GM12878 (cell line): ENCODE results near the gene TACR1. TPM values are rescaled to one million over a fixed set of nuclear protein-coding genes. Genes with fewer than 3 reads are reported as not detected.

Source experiments
- ATAC-seq: fragments of 200-7000 bp; cut with Tn5 transposase; 3 replicates; pipeline ENCODE4 v1.9.1; 2020; ENCODE audit warnings: mild to moderate bottlenecking, moderate library complexity
- BruUV-seq: library from RNA; stranded (reverse); fragments of 400-500 nt; replicated peaks from 2 replicates; lab custom pipeline; 2021; lab: Mats Ljungman, UMichigan
- CTCF ChIA-PET: fragments of 300-600 bp; sonication (Branson Sonifier 250); formaldehyde crosslinking; extraction: SDS; loops from one replicate; lab custom pipeline; 2021; ENCODE audit warnings: inconsistent platforms; lab: Yijun Ruan, JAX
- POLR2A ChIA-PET: fragments of 350-600 bp; formaldehyde crosslinking; extraction: SDS; loops from one replicate; lab custom pipeline; 2021; ENCODE audit warnings: inconsistent platforms; lab: Charles Lee
- RAD21 ChIA-PET: fragments of 300-600 bp; sonication (Branson Sonifier 250); formaldehyde crosslinking; loops from one replicate; lab custom pipeline; 2023; ENCODE audit warnings: antibody characterized with exemption; ENCODE audit not compliant: unreplicated experiment; lab: Charles Lee
- SMC1A ChIA-PET: fragments of 300-600 bp; sonication (Branson Sonifier 250); formaldehyde crosslinking; loops from one replicate; lab custom pipeline; 2023; ENCODE audit not compliant: unreplicated experiment, uncharacterized antibody; lab: Charles Lee
- DNase-seq: peaks from one replicate; pipeline ENCODE4 v3.0.0-alpha.2; 2011; ENCODE audit warnings: low read depth, low spot score
- FAIRE-seq: peaks from 3 replicates; lab custom pipeline; 2011; peaks lifted over from hg19 to GRCh38; lab: Jason Lieb, UNC
- H2AFZ ChIP-seq: 2 replicates; pipeline ENCODE4 v1.6.0; 2011; ENCODE audit warnings: low read depth, low read length, control low read depth; ENCODE audit not compliant: control insufficient read depth
- H3K27ac ChIP-seq: 2 replicates; pipeline ENCODE4 v1.5.1; 2011; ENCODE audit warnings: control low read depth; ENCODE audit not compliant: control insufficient read depth, insufficient read depth
- H3K27me3 ChIP-seq, 2 experiments: replicated peaks in 1 of 2; 2 replicates each; pipeline versions ENCODE4 v1.6.0 to v1.6.1; 2011; ENCODE audit warnings: low read length in 1 of 2; ENCODE audit not compliant: control insufficient read depth in 2 of 2, insufficient read depth in 2 of 2
- H3K36me3 ChIP-seq, 2 experiments: 2 replicates each; pipeline ENCODE4 v1.5.1; 2011; ENCODE audit warnings: low read length in 1 of 2; ENCODE audit not compliant: control insufficient read depth in 2 of 2, insufficient read depth in 2 of 2
- H3K4me1 ChIP-seq: 2 replicates; pipeline ENCODE4 v1.6.1; 2011; ENCODE audit warnings: mild to moderate bottlenecking, low read length, moderate library complexity, mixed read lengths; ENCODE audit not compliant: control insufficient read depth, insufficient read depth
- H3K4me2 ChIP-seq: 2 replicates; pipeline ENCODE4 v1.6.0; 2011; ENCODE audit warnings: control low read depth; ENCODE audit not compliant: control insufficient read depth, insufficient read depth
- H3K4me3 ChIP-seq: fragments of 200-600 bp; sonication (generic); 2 replicates; pipeline ENCODE4 v1.5.1; 2016
- H3K79me2 ChIP-seq: 2 replicates; pipeline ENCODE4 v1.6.0; 2011; ENCODE audit warnings: low read length; ENCODE audit not compliant: control insufficient read depth, insufficient read depth
- H3K9ac ChIP-seq: 2 replicates; pipeline ENCODE4 v1.8.0; 2011; ENCODE audit warnings: low read length, control low read depth, mixed read lengths; ENCODE audit not compliant: control insufficient read depth, insufficient read depth
- H3K9me3 ChIP-seq: replicated peaks from 3 replicates; pipeline ENCODE4 v1.5.1; 2011; ENCODE audit warnings: mild to moderate bottlenecking, low read length; ENCODE audit not compliant: control insufficient read depth, insufficient read depth
- H4K20me1 ChIP-seq: 2 replicates; pipeline ENCODE4 v1.6.0; 2011; ENCODE audit not compliant: control insufficient read depth, insufficient read depth
- ATF7 ChIP-seq: fragments of 450-650 bp; IDR thresholded peaks from 2 replicates; pipeline ENCODE4 v1.6.1; 2016; ENCODE audit warnings: low read depth, mild to moderate bottlenecking
- CBFB ChIP-seq: IDR thresholded peaks from 2 replicates; pipeline ENCODE4 v1.6.1; 2016; ENCODE audit warnings: antibody characterized with exemption, low read depth
- EP300 ChIP-seq, 2 experiments: fragments of 150-350 bp in 1 of 2; IDR thresholded peaks; 2 replicates each; pipeline ENCODE4 v1.6.1; 2011 to 2012; ENCODE audit warnings: low read depth in 2 of 2, low read length in 2 of 2, borderline replicate concordance in 1 of 2, improper control_type of control experiment in 1 of 2, inconsistent platforms in 1 of 2; ENCODE audit not compliant: control insufficient read depth in 1 of 2
- ETV6 ChIP-seq, 2 experiments: fragments of 450-650 bp in 1 of 2; IDR thresholded peaks in 1 of 2; conservative IDR thresholded peaks in 1 of 2; 2 replicates each; pipeline ENCODE4 v1.6.1; 2014; ENCODE audit warnings: antibody characterized with exemption in 1 of 2, borderline replicate concordance in 1 of 2, low read depth in 1 of 2, mild to moderate bottlenecking in 1 of 2, moderate library complexity in 1 of 2
- IKZF2 ChIP-seq, 2 experiments: fragments of 450-650 bp; IDR thresholded peaks; 2 replicates each; pipeline ENCODE4 v1.6.1; 2017; ENCODE audit warnings: mild to moderate bottlenecking in 2 of 2, moderate library complexity in 2 of 2
- LARP7 ChIP-seq: fragments of 450-650 bp; IDR thresholded peaks from 2 replicates; pipeline ENCODE4 v1.6.1; 2017; ENCODE audit warnings: mild to moderate bottlenecking
- MTA2 ChIP-seq: fragments of 450-650 bp; IDR thresholded peaks from 2 replicates; pipeline ENCODE4 v1.6.1; 2016; ENCODE audit warnings: low read depth, mild to moderate bottlenecking, moderate library complexity
- MXI1 ChIP-seq: fragments of 150-350 bp; IDR thresholded peaks from 2 replicates; pipeline ENCODE4 v1.6.1; 2011; ENCODE audit warnings: low read depth, mild to moderate bottlenecking, inconsistent platforms, low read length, improper control_type of control experiment
- MYB ChIP-seq: fragments of 150-350 bp; IDR thresholded peaks from 2 replicates; pipeline ENCODE4 v1.6.1; 2014; ENCODE audit warnings: mild to moderate bottlenecking, low read depth, low read length, borderline replicate concordance
- NFXL1 ChIP-seq: fragments of 450-650 bp; IDR thresholded peaks from 2 replicates; pipeline ENCODE4 v1.6.1; 2017; ENCODE audit warnings: antibody characterized with exemption, mild to moderate bottlenecking, borderline replicate concordance
- STAT3 ChIP-seq: IDR thresholded peaks from 2 replicates; pipeline ENCODE4 v1.6.1; 2011; ENCODE audit warnings: low read depth, low read length, improper control_type of control experiment
- TCF12 ChIP-seq: IDR thresholded peaks from 2 replicates; pipeline ENCODE4 v1.6.1; 2011; ENCODE audit warnings: low read depth, mild to moderate bottlenecking, low read length
- WGBS: methylation state at CpG from one replicate; pipeline ENCODE4 v1.1.6; 2016; ENCODE audit warnings: low lambda C conversion rate; ENCODE audit not compliant: insufficient replicate concordance, insufficient coverage; ENCODE audit errors: missing lambda C conversion rate; 5-methylcytosine and 5-hydroxymethylcytosine counted together
- in situ Hi-C: fragments of 300-500 bp; cut with MboI; formaldehyde crosslinking; loops from 9 replicates; pipeline ENCODE4 v1.14.3; 2018; ENCODE audit warnings: mixed read lengths
- intact Hi-C: fragments of 100-400 bp; cut with micrococcal nuclease; formaldehyde crosslinking; loops from one replicate; pipeline ENCODE4 v1.14.2; 2022; ENCODE audit not compliant: unreplicated experiment
- polyA plus RNA-seq, 11 experiments: library from polyadenylated mRNA; depleted of rRNA in 4 of 11; unstranded in 6 of 11; stranded (reverse) in 5 of 11; fragments of >200 nt; fragmentation: Nextera tagmentation in 4 of 11; fragmentation: Illumina TruSeq in 1 of 11; extraction: Ambion mirVana in 4 of 11; extraction: Trizol in 1 of 11; gene quantifications; 1 replicate in 1 of 11; 2 replicates in 10 of 11; pipeline versions ENCODE4 v1.2.1 to v1.2.3, GENCODE V29; 2011 to 2016; ENCODE audit warnings: inconsistent platforms in 2 of 11, missing spikeins in 2 of 11, low read depth in 1 of 11
- total RNA-seq, 4 experiments: library from RNA; depleted of rRNA in 3 of 4; stranded (reverse); fragments of >200 nt in 3 of 4; fragmentation: Illumina TruSeq in 1 of 4; extraction: Trizol in 1 of 4; gene quantifications; 2 replicates each; pipeline versions ENCODE4 v1.2.1 to v1.2.3, GENCODE V29; 2013 to 2021
- TF ChIP-seq, protein P1 (sequence below): fragments of 450-650 bp; IDR thresholded peaks from 2 replicates; pipeline ENCODE4 v1.6.1; 2017; ENCODE audit warnings: mild to moderate bottlenecking, low read depth, inconsistent platforms; ENCODE audit not compliant: poor library complexity, severe bottlenecking
- TF ChIP-seq, protein P2 (sequence below): fragments of 450-650 bp; conservative IDR thresholded peaks from 2 replicates; pipeline ENCODE4 v1.6.1; 2017; ENCODE audit warnings: mild to moderate bottlenecking, moderate library complexity
- TF ChIP-seq, protein P3 (sequence below): fragments of 450-650 bp; IDR thresholded peaks from 2 replicates; pipeline ENCODE4 v1.6.1; 2016; ENCODE audit warnings: mild to moderate bottlenecking

TACR1 gene
- total and polyA plus RNA-seq, 10 of the 15 experiments (the other 5 are each of a cell fraction or from before 2014, with no cell fraction given) = 0.04 to 1.4 (median 0.15) TPM

DNA sequence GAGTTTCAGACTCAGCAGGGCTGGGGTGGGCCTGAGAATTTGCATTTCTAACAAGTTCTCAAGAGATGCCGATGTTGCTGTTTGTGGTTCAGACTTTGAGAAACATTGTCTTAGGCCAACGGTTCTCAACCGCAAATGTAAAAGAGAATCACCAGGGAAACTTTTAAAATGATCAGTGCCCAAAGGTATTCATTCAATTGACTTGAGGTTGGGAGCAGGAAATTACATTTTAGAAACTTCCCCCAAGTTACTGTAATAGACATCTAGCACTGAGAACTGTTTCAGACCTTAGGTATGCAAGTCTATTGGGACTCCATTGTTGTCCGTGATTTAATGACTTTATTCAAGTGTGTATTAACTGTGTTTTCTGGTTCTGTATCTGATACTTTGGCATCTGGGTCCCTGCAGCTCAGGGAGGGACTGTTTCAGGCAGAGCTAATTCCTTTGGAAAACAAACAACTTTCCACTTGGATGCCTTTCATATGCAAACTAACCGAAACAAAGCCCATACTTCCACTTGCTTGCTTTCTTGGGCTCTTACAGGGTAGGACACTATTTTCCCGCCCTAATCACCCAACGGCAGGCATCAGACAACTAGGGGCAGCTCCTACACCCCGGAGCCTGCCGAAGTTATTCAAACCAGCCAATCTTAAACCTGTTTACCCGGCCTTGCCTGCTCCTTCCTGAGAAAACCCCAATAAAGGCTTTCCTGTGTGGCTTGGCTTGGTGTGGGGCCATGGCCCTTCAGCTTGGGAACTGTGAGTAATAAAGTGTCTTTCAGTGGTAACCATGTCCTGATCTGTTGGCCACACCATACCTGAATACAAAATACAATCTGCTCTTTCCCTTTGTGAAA lies 143.3 kb downstream of the TACR1 start:
- no peaks in the 10 kb centered on the region for H3K79me2 ChIP-seq
- no peaks in the 10 kb centered on the region; the same call in 1 of the 3 replicates for H3K9me3 ChIP-seq
- RAD21 ChIA-PET = interaction anchor here (0.7 to 8.1 kb wide), 16 partner anchors 8 to 572 kb away, joined by 3 to 56 read pairs (median 4); no protein-coding TSS in a partner anchor
- in situ Hi-C loops = loop anchor here (25.0 kb wide), 1 partner anchor 356 kb away; no protein-coding TSS in a partner anchor
- H3K27me3 ChIP-seq = no peaks in the 10 kb centered on the region
- peak overlapping the region; percentile 56 for H3K9ac ChIP-seq
- SMC1A ChIA-PET = interaction anchor here (0.7 to 9.4 kb wide), 16 partner anchors 10 to 552 kb away, joined by 3 to 117 read pairs (median 4); no protein-coding TSS in a partner anchor
- H3K4me3 ChIP-seq = peak overlapping the region; percentile 29; the same call in 1 of the 2 replicates
- H3K4me1 ChIP-seq = peaks cover 31% of the 10 kb centered on the region
- peak overlapping the region; percentile 93 for H3K27ac ChIP-seq
- ATAC-seq (peak; percentile 83), DNase-seq (peak; percentile 94), FAIRE-seq (peak; percentile 78)
- whole genome bisulfite sequencing = 11% methylated on average over 10 of the region's 10 CpGs
- H4K20me1 ChIP-seq = no peaks in the 10 kb centered on the region
- peak overlapping the region; percentile 75 for H3K4me2 ChIP-seq
- TSS peak; percentile 62 for BruUV-seq
- POLR2A ChIA-PET = interaction anchor here (1.0 to 2.2 kb wide), 3 partner anchors 8 to 377 kb away, joined by 3 to 19 read pairs (median 3); no protein-coding TSS in a partner anchor
- H3K36me3 ChIP-seq = no peaks in the 10 kb centered on the region
- CTCF ChIA-PET = interaction anchor here (1.0 to 7.1 kb wide), 13 partner anchors 10 to 553 kb away, joined by 3 to 114 read pairs (median 8); partner anchors contain the start of gene TACR1
- H2AFZ ChIP-seq = peak overlapping the region; percentile 32; the same call in 1 of the 2 replicates
- intact Hi-C loops = loop anchor here (1.0 to 5.0 kb wide), 3 partner anchors 96 to 409 kb away; no protein-coding TSS in a partner anchor
- TF ChIP-seq MXI1 (peak; percentile 22; the same call in 1 of the 2 replicates), EP300 (IDR thresholded peaks at IDR 0.05; ENCODE audit: borderline replicate concordance in 1 of 2, control insufficient read depth in 1 of 2, low read depth in 2 of 2, low read length in 2 of 2) (peak; percentile 87 to 93), TCF12 (peak; percentile 74; the same call in 1 of the 2 replicates), STAT3 (peak; percentile 35; the same call in 1 of the 2 replicates), NFXL1 (no peak), MTA2 (peak; percentile 72), MYB (peak; percentile 77; the same call in 1 of the 2 replicates), LARP7 (0 out of 2 replicates have a peak, but pooled peaks have one; percentile 7), CBFB (peak; percentile 91), ATF7 (peak; percentile 58), IKZF2 (IDR thresholded peaks at IDR 0.05) (peak; percentile 86 to 87), ETV6 (conservative IDR thresholded peaks at IDR 0.05 in 1 of 2, IDR thresholded peaks at IDR 0.05 in 1 of 2; ENCODE audit: borderline replicate concordance in 1 of 2, low read depth in 1 of 2) (peak in 1 of 2 experiments; percentile 91; a peak in 2 of 4 replicates)
- TF ChIP-seq, protein P1, sequence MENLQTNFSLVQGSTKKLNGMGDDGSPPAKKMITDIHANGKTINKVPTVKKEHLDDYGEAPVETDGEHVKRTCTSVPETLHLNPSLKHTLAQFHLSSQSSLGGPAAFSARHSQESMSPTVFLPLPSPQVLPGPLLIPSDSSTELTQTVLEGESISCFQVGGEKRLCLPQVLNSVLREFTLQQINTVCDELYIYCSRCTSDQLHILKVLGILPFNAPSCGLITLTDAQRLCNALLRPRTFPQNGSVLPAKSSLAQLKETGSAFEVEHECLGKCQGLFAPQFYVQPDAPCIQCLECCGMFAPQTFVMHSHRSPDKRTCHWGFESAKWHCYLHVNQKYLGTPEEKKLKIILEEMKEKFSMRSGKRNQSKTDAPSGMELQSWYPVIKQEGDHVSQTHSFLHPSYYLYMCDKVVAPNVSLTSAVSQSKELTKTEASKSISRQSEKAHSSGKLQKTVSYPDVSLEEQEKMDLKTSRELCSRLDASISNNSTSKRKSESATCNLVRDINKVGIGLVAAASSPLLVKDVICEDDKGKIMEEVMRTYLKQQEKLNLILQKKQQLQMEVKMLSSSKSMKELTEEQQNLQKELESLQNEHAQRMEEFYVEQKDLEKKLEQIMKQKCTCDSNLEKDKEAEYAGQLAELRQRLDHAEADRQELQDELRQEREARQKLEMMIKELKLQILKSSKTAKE = peak; percentile 76
- TF ChIP-seq, protein P2, sequence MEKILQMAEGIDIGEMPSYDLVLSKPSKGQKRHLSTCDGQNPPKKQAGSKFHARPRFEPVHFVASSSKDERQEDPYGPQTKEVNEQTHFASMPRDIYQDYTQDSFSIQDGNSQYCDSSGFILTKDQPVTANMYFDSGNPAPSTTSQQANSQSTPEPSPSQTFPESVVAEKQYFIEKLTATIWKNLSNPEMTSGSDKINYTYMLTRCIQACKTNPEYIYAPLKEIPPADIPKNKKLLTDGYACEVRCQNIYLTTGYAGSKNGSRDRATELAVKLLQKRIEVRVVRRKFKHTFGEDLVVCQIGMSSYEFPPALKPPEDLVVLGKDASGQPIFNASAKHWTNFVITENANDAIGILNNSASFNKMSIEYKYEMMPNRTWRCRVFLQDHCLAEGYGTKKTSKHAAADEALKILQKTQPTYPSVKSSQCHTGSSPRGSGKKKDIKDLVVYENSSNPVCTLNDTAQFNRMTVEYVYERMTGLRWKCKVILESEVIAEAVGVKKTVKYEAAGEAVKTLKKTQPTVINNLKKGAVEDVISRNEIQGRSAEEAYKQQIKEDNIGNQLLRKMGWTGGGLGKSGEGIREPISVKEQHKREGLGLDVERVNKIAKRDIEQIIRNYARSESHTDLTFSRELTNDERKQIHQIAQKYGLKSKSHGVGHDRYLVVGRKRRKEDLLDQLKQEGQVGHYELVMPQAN = peak; percentile 67; the same call in 1 of the 2 replicates
- TF ChIP-seq, protein P3, sequence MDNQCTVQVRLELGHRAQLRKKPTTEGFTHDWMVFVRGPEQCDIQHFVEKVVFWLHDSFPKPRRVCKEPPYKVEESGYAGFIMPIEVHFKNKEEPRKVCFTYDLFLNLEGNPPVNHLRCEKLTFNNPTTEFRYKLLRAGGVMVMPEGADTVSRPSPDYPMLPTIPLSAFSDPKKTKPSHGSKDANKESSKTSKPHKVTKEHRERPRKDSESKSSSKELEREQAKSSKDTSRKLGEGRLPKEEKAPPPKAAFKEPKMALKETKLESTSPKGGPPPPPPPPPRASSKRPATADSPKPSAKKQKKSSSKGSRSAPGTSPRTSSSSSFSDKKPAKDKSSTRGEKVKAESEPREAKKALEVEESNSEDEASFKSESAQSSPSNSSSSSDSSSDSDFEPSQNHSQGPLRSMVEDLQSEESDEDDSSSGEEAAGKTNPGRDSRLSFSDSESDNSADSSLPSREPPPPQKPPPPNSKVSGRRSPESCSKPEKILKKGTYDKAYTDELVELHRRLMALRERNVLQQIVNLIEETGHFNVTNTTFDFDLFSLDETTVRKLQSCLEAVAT = peak; percentile 75; the same call in 1 of the 2 replicates
